Stimulated activated CD4-positive, alpha-beta T cell treated with anti-CD3 and anti-CD28 coated beads, Interleukin-12 subunit alpha, Interleukin-12 subunit beta, amount 100 ng/mL, for 48 hours (primary cell): ENCODE measurements around the gene LBR.
"Not testable (repeated sequence)": the region's sequence is repeated elsewhere in the genome, so short reads cannot be mapped to it uniquely, and the experiment has no call there.

Experiments used
- DNase-seq, 3 donors: peaks; one replicate each; pipeline ENCODE4 v3.0.0-alpha.2; 2020; ENCODE audit warnings: low read depth in 2 of 3, low spot score in 1 of 3

The LBR gene

DNA sequence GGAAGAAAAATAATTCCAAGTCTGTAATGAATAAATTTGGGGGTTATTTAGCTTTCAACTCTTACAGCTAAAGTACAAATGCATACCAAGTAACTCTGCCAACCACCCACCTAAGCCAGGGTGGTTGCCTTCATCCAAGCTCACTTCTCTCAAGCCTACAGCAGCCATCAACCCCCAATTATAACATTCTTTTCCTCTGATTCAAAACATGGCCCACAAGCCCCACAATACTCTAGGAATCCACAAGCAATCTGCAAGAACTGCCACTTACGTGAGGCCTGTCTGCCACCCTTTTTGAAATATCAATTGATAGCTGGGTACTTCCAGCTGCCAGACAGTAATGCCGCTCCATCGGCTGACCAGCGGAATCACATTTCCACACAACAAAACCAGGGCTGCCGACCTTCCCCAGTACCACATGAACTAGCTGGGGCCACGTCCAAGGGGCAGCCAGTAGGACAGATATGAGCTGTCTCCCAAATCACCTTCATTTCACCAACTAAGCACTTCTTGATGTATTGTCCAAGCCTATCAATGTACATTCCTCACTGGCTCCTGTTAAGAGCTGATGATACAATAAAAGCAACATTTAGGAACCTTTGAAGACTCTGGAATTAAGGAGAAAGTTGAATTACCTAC is 3.2 kb downstream of the LBR start:
- no peak for DNase-seq

DNA sequence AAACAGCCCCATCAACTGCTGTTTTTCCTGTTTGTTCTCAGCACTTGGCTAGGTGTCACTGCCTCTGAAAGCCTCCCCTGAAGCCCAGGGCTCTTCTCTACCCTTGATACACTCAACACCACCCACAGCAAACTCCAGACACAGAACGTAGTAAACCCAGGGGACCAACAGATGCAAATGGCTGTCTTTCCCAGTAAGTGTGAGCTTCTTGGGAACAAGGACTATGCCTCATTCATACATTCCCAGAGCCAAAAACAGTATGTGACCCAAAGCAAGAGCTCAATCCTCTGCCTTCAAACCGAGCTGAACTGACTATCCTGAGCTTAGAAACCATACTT is 4.4 kb downstream of the LBR start:
- no peak for DNase-seq

DNA sequence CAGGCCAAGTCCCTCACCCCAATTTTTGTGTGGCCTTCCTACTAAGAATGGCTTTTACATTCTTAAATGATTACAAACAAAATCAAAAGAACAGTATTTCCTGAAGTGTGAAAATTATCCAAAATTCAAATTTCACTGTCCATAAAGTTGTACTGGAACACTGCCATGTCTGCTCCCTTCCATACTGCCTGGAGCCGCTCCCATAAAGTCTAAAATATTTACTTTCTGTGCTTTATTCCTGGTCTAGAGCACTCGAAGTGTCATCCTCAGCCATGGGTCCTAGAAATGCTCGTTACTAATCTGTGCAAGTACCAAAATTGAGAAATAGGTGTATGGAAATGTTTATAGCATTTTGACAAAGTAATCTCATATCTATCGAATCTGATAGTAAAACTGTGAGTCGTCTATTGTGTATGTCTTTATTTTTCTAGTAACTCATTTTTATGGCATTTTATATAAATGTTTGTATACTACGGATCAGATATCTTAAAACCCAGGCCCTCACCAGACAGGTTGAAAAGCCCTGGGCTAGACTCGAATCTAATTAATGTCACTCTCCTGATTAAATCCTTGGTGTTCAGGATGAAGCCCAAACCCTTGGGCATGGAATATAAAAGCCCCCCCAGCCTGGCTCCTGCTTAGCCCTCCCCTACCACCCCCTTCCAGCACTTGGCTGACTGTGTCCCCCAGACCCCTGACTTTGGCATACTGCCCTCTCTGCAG is 4.9 kb downstream of the LBR start:
- DNase-seq, result no peak

GRCh38 chr1:225422031-225422605 is 5.7 kb downstream of the LBR start:
- no peak for DNase-seq

DNA sequence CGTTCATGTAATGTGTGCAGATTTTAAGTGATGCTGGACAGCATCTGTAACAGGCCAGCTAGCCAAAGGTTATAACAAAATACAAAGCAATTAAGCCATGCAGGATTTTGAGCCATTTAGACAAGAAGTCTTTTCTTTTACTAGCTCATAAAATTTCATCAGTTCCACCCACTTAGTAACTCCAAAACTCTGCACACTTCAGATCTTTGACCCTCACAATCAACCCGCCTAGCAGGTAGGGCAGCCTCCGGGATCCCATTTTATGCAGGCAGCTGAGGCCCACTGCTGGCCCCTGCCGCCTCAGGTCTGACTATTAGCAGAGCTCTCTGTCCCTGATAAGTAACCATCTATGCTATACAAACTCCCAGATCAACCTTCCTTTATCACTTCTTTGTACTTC is 9.2 kb downstream of the LBR start:
- no peak for DNase-seq

- no peak for DNase-seq
Measured at GRCh38 chr1:225418059-225418458, 9.8 kb downstream of the LBR start.

GRCh38 chr1:225415967-225416745 is 11.7 kb downstream of the LBR start:
- DNase-seq, result no peak

DNA sequence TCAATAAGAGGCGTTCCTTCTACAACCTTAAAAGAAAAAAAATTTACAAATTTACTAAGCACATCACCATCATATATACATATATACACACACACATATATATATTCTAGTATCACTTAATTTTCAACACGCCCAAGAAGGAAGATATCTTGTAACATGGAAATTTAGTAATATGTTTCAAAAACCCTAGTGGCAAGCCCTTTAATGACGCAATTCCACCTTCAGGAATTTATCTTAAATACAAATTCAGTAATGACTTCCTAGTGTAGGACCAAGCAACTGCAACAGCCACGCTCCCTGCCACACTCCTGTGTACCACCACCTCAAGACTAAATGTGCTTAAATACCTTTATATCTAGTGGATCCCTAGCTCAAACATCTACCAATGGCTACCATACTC is 12.5 kb downstream of the LBR start:
- DNase-seq, result no peak

GRCh38 chr1:225413708-225414375 is 14.0 kb downstream of the LBR start:
- no peak for DNase-seq

GRCh38 chr1:225412803-225413351 is 15.0 kb downstream of the LBR start:
- no peak for DNase-seq

DNA sequence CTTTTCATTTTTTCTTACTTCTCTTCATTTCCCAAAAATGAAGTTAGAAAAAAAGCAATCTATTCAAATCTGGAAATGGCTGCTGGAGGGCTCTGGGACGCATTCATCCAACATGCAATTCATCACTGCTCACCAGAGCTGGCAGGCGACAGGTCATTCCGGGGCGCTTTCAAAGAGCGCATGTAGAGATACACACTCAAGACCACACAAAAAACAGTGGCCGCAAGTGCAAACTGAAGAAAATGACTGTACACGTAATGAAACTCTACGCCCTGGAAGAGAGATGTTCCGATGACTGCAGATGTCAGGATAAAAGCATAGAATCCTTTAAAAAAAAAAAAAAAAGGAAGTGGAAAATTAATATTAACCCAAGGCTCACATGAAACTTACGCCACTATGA is 15.5 kb downstream of the LBR start:
- no peak for DNase-seq

GRCh38 chr1:225410036-225410435 is 17.8 kb downstream of the LBR start:
- no peak for DNase-seq

GRCh38 chr1:225409051-225409450 is 18.8 kb downstream of the LBR start:
- DNase-seq, result no peak

DNA sequence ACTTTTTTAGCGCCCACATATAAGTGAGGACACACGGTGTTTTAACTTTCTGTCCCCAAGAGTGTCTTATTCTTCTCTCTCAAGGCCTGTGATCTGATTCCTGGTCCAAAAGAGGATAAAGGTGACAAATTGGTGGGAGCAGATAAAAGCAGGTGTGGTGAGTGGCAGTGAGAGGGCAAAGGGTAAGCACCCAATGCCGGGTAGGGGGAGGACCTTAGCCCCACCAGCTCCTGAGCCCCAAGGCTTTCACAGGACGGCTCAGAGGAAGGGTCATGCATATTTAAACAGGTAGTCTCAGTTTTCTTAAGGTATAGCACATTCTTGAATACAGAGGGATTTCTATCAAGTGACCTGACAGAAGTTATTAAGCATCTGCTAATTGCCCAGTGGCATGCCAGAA is 19.6 kb downstream of the LBR start:
- DNase-seq, result no peak

DNA sequence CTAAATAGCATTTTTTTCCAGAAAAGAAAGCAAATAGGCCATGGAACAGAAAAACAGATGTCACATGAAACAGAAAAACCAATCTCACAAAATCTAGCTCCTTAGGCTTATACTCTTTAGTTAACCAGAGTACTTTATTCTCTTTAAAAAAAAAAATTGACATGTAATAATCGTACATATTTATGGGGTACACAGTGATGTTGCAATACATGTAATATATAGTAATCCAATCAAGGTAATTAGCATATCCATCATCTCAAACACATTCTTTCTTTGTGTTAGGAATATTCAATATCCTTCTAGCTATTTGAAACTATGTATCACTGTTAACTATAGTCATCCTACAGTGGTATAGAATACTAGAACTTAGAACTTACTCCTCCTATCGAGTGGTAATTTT is 20.1 kb downstream of the LBR start:
- DNase-seq, result no peak

DNA sequence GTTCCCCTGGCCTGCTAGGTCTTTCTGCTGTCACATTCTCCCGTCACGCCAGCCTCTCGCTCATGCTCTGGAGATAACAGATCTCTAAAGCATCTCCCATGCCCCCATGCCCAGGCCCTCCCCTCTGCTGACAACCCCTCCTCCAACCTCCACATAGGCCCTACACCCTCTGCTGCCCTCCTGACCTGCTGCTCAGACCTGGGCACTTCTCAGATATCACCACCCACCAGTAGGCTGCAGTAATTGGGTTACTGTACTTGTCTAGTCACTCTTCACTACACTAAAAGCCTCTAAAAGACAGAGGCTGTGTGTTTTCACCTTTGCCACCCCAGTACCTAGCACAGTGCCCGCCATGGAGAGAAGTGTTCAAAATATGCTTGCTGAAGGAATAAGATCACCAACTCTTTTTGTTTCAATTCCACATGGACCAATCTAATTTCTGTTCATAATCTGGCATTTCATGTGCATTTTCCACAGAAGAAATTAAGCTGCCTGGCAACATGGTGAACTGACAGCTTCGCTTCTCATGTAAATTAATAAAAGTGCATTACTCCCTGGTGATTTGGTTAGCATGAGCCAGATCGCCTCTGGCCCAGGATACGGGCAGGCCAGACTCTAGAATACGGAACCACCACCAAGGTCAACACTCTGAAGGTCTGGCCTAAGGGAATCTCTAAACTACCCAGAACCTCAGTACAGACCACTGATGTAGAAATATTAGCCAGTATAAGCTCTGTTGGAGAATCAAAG is 20.7 kb downstream of the LBR start:
- no peak for DNase-seq

DNA sequence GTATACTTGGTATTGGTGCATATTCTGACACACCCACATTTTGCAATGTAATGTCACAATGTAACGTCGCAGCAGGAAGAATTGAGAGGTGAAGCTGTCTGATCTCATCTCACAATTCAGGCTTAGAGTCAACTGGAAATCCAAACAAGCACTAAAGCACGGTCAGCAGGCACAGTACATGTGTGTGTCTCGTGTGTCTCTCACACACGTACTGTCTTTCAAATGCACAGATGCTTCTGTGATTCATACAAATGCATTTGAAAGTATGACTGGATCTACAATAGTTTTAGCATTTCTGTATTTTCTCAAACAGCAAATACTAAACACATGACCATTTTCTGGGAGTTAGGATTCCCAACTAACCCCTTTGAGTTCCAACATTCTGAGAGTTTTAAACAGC is 26.9 kb downstream of the LBR start:
- DNase-seq, result no peak

DNA sequence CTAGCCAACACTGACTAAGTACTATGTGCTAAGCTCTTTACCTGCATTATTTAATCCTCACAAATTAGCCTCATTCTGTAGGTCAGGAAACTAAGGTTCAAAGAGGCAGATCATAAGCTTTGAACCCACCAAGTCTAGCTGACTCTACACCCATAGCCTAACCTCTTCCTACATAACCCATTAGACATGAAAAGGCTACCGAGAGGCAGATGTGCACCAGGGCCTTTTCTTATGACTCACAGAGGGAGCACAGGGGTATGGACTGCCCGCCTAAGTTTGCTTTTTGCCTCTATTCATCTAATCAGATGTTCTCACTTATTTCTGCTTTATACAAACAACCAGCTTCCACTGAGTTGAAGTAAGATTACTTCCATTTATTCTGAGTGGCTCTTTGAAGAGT is 31.5 kb downstream of the LBR start:
- no peak for DNase-seq

DNA sequence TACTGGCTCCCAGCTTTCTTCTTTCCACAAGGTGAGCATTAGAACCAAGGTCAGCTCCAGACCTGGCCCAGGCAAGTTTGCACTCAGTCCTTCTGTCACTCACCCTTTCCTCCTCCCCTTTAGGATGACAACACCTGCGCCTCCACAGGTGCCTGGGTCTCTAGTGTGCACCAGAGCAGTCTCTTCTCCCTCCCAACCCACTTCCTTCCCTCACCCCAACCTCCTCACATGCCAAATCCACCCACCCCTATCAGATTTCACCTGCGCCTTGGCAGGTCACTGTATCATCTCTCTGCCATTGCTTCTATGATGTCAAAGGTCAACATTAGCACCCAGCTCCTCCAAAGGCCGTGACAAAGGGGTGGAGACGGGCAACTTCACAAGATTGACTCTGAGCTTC is 38.0 kb downstream of the LBR start:
- no peak for DNase-seq

- DNase-seq, result no peak
Measured at GRCh38 chr1:225388372-225388771, 39.5 kb downstream of the LBR start.

GRCh38 chr1:225386860-225387259 is 41.0 kb downstream of the LBR start:
- not testable (repeated sequence) for DNase-seq
